HTR-8/SVneo (cell line): ENCODE measurements around the gene HPS4.

Experiments used
- DNase-seq: peaks from one replicate; pipeline ENCODE4 v3.0.0; 2011; ENCODE audit warnings: low spot score, mixed read lengths; ENCODE audit not compliant: insufficient read length
- FAIRE-seq: peaks from 2 replicates; lab custom pipeline; 2011; peaks lifted over from hg19 to GRCh38; lab: Jason Lieb, UNC

The HPS4 gene

GRCh38 chr22:26501996-26502395, 18.4 kb upstream of the HPS4 start:
- FAIRE-seq (no peak), DNase-seq (no peak)

- FAIRE-seq (no peak), DNase-seq (no peak)
Measured at GRCh38 chr22:26499188-26499703, 15.7 kb upstream of the HPS4 start.

GRCh38 chr22:26496456-26496855, 12.9 kb upstream of the HPS4 start:
- no peak for DNase-seq
- no peak for FAIRE-seq

- FAIRE-seq: no peak
- no peak for DNase-seq
Measured at GRCh38 chr22:26494506-26494905, 10.9 kb upstream of the HPS4 start.

- FAIRE-seq (no peak), DNase-seq (no peak)
Measured at GRCh38 chr22:26492220-26492619, 8.6 kb upstream of the HPS4 start.

GRCh38 chr22:26489447-26490036, 6.0 kb upstream of the HPS4 start:
- DNase-seq: no peak
- no peak for FAIRE-seq

- DNase-seq: no peak
Measured at GRCh38 chr22:26487996-26488395, 4.4 kb upstream of the HPS4 start.

GRCh38 chr22:26486394-26486793, 2.8 kb upstream of the HPS4 start:
- DNase-seq (no peak), FAIRE-seq (no peak)

More at GRCh38 chr22:26487996-26488395, 4.4 kb upstream of the HPS4 start:
- no peak for FAIRE-seq

GRCh38 chr22:26485806-26486390, 2.3 kb upstream of the HPS4 start:
- DNase-seq (no peak), FAIRE-seq (no peak)

GRCh38 chr22:26485013-26485412, 1.4 kb upstream of the HPS4 start:
- DNase-seq: no peak
- no peak for FAIRE-seq

GRCh38 chr22:26484360-26484706, 750 bp upstream of the HPS4 start:
- FAIRE-seq (no peak), DNase-seq (no peak)

GRCh38 chr22:26483043-26483438, 542 bp downstream of the HPS4 start:
- DNase-seq (no peak), FAIRE-seq (no peak)

- no peak for DNase-seq
- no peak for FAIRE-seq
Measured at GRCh38 chr22:26482161-26482560, 1.4 kb downstream of the HPS4 start.

- DNase-seq (no peak), FAIRE-seq (no peak)
Measured at GRCh38 chr22:26481694-26482093, 1.9 kb downstream of the HPS4 start.

- FAIRE-seq (no peak), DNase-seq (no peak)
Measured at GRCh38 chr22:26481112-26481693, 2.4 kb downstream of the HPS4 start.

GRCh38 chr22:26480611-26480932, 3.0 kb downstream of the HPS4 start:
- DNase-seq (no peak), FAIRE-seq (no peak)

GRCh38 chr22:26479792-26480610, 3.6 kb downstream of the HPS4 start:
- FAIRE-seq (no peak), DNase-seq (no peak)

- FAIRE-seq (no peak), DNase-seq (no peak)
Measured at GRCh38 chr22:26479043-26479791, 4.4 kb downstream of the HPS4 start.

GRCh38 chr22:26477341-26477731, 6.2 kb downstream of the HPS4 start:
- FAIRE-seq: no peak
- DNase-seq: no peak

GRCh38 chr22:26476705-26477340, 6.8 kb downstream of the HPS4 start:
- FAIRE-seq (no peak), DNase-seq (no peak)
